Thyroid gland (tissue), 4 donors: ENCODE results near the gene MEOX2. TPM values are rescaled to one million over a fixed set of nuclear protein-coding genes. Genes with fewer than 3 reads are reported as not detected.

Experiments used
- DNase-seq, 2 donors: peaks; one replicate each; pipeline ENCODE4 v3.0.0-alpha.2; 2019
- H3K27ac ChIP-seq, 3 donors: fragments of 200-600 bp; sonication (generic); 1 replicate in 2 of 3; 2 replicates in 1 of 3; pipeline ENCODE4 v1.5.1; 2016 to 2019; ENCODE audit warnings: mild to moderate bottlenecking in 1 of 3, moderate library complexity in 1 of 3
- H3K27me3 ChIP-seq: fragments of 200-600 bp; sonication (generic); one replicate; pipeline ENCODE4 v1.5.1; 2019
- H3K36me3 ChIP-seq, 2 donors: fragments of 200-600 bp; sonication (generic); one replicate each; pipeline ENCODE4 v1.5.1; 2016 to 2019
- H3K4me1 ChIP-seq, 2 donors: fragments of 200-600 bp; sonication (generic); one replicate each; pipeline ENCODE4 v1.5.1; 2017 to 2019
- H3K4me3 ChIP-seq, 3 donors: fragments of 200-600 bp; sonication (generic); replicated peaks in 1 of 3; 1 replicate in 2 of 3; 2 replicates in 1 of 3; pipeline ENCODE4 v1.5.1; 2016; ENCODE audit warnings: mild to moderate bottlenecking in 1 of 3
- H3K9me3 ChIP-seq: fragments of 200-600 bp; sonication (generic); one replicate; pipeline ENCODE4 v1.5.1; 2017
- CTCF ChIP-seq, 6 experiments: fragments of 200-600 bp in 3 of 6; fragments of 450-650 bp in 3 of 6; sonication (generic) in 3 of 6; IDR thresholded peaks; one replicate each; pipeline ENCODE4 v1.5.1; 2016 to 2019; ENCODE audit warnings: antibody characterized with exemption in 6 of 6, mild to moderate bottlenecking in 2 of 6, inconsistent platforms in 1 of 6, moderate library complexity in 1 of 6
- POLR2A ChIP-seq, 2 donors: fragments of 450-650 bp; IDR thresholded peaks; one replicate each; pipeline ENCODE4 v1.6.1; 2017; ENCODE audit warnings: antibody characterized with exemption in 2 of 2, mild to moderate bottlenecking in 2 of 2, moderate library complexity in 1 of 2
- WGBS, 2 donors: methylation state at CpG; one replicate each; pipeline ENCODE4 v1.1.5; 2017; 5-methylcytosine and 5-hydroxymethylcytosine counted together
- intact Hi-C: fragments of 100-400 bp; cut with DNase I; formaldehyde crosslinking; loops from one replicate; pipeline ENCODE4 v1.15.1; 2023
- total RNA-seq, 4 donors: library from RNA; depleted of rRNA; stranded (reverse); fragments of >200 nt; gene quantifications; one replicate each; pipeline ENCODE4 v1.2.3, GENCODE V29; 2016

The MEOX2 gene
- total RNA-seq, 4 donors from 2014 or later: 4.5 to 12.2 (median 7.8) TPM

- no peak for DNase-seq
- intact Hi-C loops: no loop called here
- Histone ChIP-seq H3K4me3 (no peak overlapping the region), H3K27me3 (no peaks in the 10 kb centered on the region), H3K9me3 (no peaks in the 10 kb centered on the region), H3K27ac (no peak overlapping the region), H3K4me1 (no peaks in the 10 kb centered on the region), H3K36me3 (no peaks in the 10 kb centered on the region)
- no peak for TF ChIP-seq POLR2A (IDR thresholded peaks at IDR 0.05)
- TF ChIP-seq CTCF (IDR thresholded peaks at IDR 0.05): no peak
- 95 to 96% methylated on average over 1 of the region's 1 CpG for WGBS, 2 donors
Measured at GRCh38 chr7:15719311-15719710, 32.8 kb upstream of the MEOX2 start.

- DNase-seq: no peak
Measured at GRCh38 chr7:15715435-15715834, 29.0 kb upstream of the MEOX2 start.

GRCh38 chr7:15709978-15710377 lies 23.5 kb upstream of the MEOX2 start:
- WGBS, 2 donors: 85% methylated on average over 3 of the region's 3 CpGs

More at GRCh38 chr7:15715435-15715834, 29.0 kb upstream of the MEOX2 start:
- no peak overlapping the region for H3K27ac ChIP-seq
- WGBS, 2 donors: 54 to 60% methylated on average over 2 of the region's 2 CpGs
- intact Hi-C loops: no loop called here
- H3K9me3 ChIP-seq: no peaks in the 10 kb centered on the region
- no peaks in the 10 kb centered on the region for H3K36me3 ChIP-seq
- H3K4me1 ChIP-seq: no peaks in the 10 kb centered on the region
- no peaks in the 10 kb centered on the region for H3K27me3 ChIP-seq
- no peak for TF ChIP-seq CTCF (IDR thresholded peaks at IDR 0.05)
- no peak for TF ChIP-seq POLR2A (IDR thresholded peaks at IDR 0.05)
- H3K4me3 ChIP-seq: no peak overlapping the region

GRCh38 chr7:15707570-15707969 lies 21.1 kb upstream of the MEOX2 start:
- no peaks in the 10 kb centered on the region for H3K27me3 ChIP-seq
- H3K4me3 ChIP-seq: no peak overlapping the region
- no peak overlapping the region for H3K27ac ChIP-seq
- no peaks in the 10 kb centered on the region for H3K36me3 ChIP-seq
- TF ChIP-seq CTCF (IDR thresholded peaks at IDR 0.05) (no peak), POLR2A (IDR thresholded peaks at IDR 0.05) (no peak)
- no peaks in the 10 kb centered on the region for H3K4me1 ChIP-seq
- no peak for DNase-seq
- intact Hi-C loops: no loop called here
- H3K9me3 ChIP-seq: no peaks in the 10 kb centered on the region
- 81 to 84% methylated on average over 1 of the region's 1 CpG for WGBS, 2 donors

More at GRCh38 chr7:15709978-15710377, 23.5 kb upstream of the MEOX2 start:
- Histone ChIP-seq H3K36me3 (no peaks in the 10 kb centered on the region), H3K4me1 (no peaks in the 10 kb centered on the region), H3K27me3 (no peaks in the 10 kb centered on the region), H3K9me3 (no peaks in the 10 kb centered on the region), H3K4me3 (no peak overlapping the region), H3K27ac (no peak overlapping the region)
- DNase-seq: no peak
- TF ChIP-seq CTCF (IDR thresholded peaks at IDR 0.05) (no peak), POLR2A (IDR thresholded peaks at IDR 0.05) (no peak)
- intact Hi-C loops: no loop called here

GRCh38 chr7:15703732-15704131 lies 17.2 kb upstream of the MEOX2 start:
- DNase-seq: no peak
- Histone ChIP-seq H3K27me3 (no peaks in the 10 kb centered on the region), H3K9me3 (no peaks in the 10 kb centered on the region), H3K4me3 (no peak overlapping the region), H3K27ac (no peak overlapping the region), H3K36me3 (no peaks in the 10 kb centered on the region), H3K4me1 (no peaks in the 10 kb centered on the region)
- 67 to 70% methylated on average over 1 of the region's 1 CpG for WGBS, 2 donors
- intact Hi-C loops: no loop called here
- TF ChIP-seq CTCF (IDR thresholded peaks at IDR 0.05) (no peak), POLR2A (IDR thresholded peaks at IDR 0.05) (no peak)
